ENCODE results near the gene TAOK1.

DNA sequence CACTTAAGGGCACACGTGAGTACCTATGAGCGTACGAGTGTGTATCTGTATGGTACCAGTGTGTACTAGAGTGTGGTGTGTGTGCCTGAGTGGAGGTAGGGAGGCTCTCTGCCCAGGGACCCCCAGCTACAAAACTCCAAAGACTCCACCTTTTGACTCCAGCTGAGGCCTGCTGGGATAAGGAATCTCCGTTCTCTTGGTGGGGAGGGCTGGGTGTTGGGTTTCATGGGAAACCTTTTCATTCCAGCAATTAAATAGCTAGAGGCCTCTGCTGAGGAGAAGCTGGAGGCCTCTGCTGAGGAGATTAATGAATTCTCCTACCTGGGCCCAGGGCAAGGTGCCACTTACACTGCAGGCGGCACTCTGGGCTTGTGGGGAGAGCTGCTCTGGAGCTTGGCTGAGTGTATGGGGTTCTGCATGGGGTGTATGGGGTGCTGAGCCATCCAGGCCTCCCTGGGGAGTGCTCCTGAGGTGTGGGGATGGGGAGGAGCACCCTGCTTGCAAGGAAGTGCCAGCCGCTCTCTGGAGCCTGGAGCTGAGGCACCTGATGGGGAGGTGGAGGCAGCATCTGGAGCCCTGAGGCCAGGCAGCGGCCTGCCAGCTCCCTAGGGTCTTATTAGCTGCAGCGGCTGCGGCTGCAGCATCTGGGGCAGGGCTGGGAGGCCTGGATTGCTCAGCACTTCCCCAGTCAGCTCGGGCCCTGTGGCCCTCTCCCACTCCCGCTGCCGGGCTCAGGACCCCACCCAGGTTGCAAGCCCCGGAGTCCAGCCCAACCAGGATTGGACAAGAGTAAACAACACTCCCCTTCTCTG is 207.4 kb downstream of the TAOK1 start:
- TF ChIP-seq CTCF (IDR thresholded peaks at IDR 0.05; ENCODE audit: low read depth, low read length, poor library complexity, severe bottlenecking) (no peak), EZH2phosphoT487 (IDR thresholded peaks at IDR 0.05; ENCODE audit: borderline replicate concordance, low read length) (no peak)
